Activated CD4-positive, CD25-positive, alpha-beta regulatory T cell treated with anti-CD3 and anti-CD28 coated beads, Interleukin-2, amount 50 U/mL, for 16 hours (primary cell): ENCODE measurements around the gene ADARB1.

ENCODE experiments used
- DNase-seq: peaks from one replicate; pipeline ENCODE4 v3.0.0-alpha.2; 2020; ENCODE audit warnings: low read depth, low spot score

ADARB1 gene

GRCh38 chr21:45202344-45202743, 128.0 kb downstream of the ADARB1 start:
- DNase-seq, result no peak

GRCh38 chr21:45202889-45203288, 128.5 kb downstream of the ADARB1 start:
- no peak for DNase-seq

GRCh38 chr21:45203983-45204382, 129.6 kb downstream of the ADARB1 start:
- no peak for DNase-seq

- DNase-seq, result no peak
These were observed 130.0 kb downstream of the ADARB1 start for GRCh38 chr21:45204395-45204794.

- no peak for DNase-seq
These were observed 133.7 kb downstream of the ADARB1 start for GRCh38 chr21:45207839-45208626.

- no peak for DNase-seq
These were observed 134.2 kb downstream of the ADARB1 start for GRCh38 chr21:45208627-45208951.

GRCh38 chr21:45209046-45209445, 134.7 kb downstream of the ADARB1 start:
- DNase-seq, result no peak

GRCh38 chr21:45209685-45210284, 135.4 kb downstream of the ADARB1 start:
- DNase-seq, result no peak

GRCh38 chr21:45210461-45210983, 136.1 kb downstream of the ADARB1 start:
- no peak for DNase-seq

GRCh38 chr21:45211661-45212060, 137.3 kb downstream of the ADARB1 start:
- no peak for DNase-seq

GRCh38 chr21:45213392-45213791, 139.0 kb downstream of the ADARB1 start:
- DNase-seq, result no peak

GRCh38 chr21:45215213-45215612, 140.8 kb downstream of the ADARB1 start:
- no peak for DNase-seq

GRCh38 chr21:45217010-45217409, 142.6 kb downstream of the ADARB1 start:
- no peak for DNase-seq

- DNase-seq, result no peak
These were observed 145.1 kb downstream of the ADARB1 start for GRCh38 chr21:45219517-45219916.

- DNase-seq, result no peak
These were observed 145.7 kb downstream of the ADARB1 start for GRCh38 chr21:45220071-45220481.

- DNase-seq, result no peak
These were observed 146.5 kb downstream of the ADARB1 start for GRCh38 chr21:45220714-45221490.

- no peak for DNase-seq
These were observed 147.6 kb downstream of the ADARB1 start for GRCh38 chr21:45222001-45222400.

GRCh38 chr21:45223236-45224185, 149.1 kb downstream of the ADARB1 start:
- DNase-seq, result no peak

GRCh38 chr21:45224189-45224938, 150.0 kb downstream of the ADARB1 start:
- peak; percentile 32 for DNase-seq

GRCh38 chr21:45225041-45225740, 150.8 kb downstream of the ADARB1 start:
- no peak for DNase-seq
